G401 (cell line): ENCODE results near the gene LIMK1. TPM values are rescaled to one million over a fixed set of nuclear protein-coding genes. Genes with fewer than 3 reads are reported as not detected.

ENCODE experiments used
- DNase-seq: peaks from one replicate; pipeline ENCODE4 v3.0.0-alpha.2; 2015; ENCODE audit warnings: low spot score
- in situ Hi-C: cut with HindIII; loops from 2 replicates; pipeline ENCODE4 v1.10.0; 2016; ENCODE audit warnings: low sequenced_read_pairs, mixed read lengths
- total RNA-seq: library from RNA; depleted of rRNA; stranded (reverse); fragments of >200 nt; shearing (Covaris generic); gene quantifications from 2 replicates; pipeline ENCODE4 v1.2.3, GENCODE V29; 2014

LIMK1 gene
- total RNA-seq, 1 experiment from 2014 or later, result 49.4 TPM

- DNase-seq, result no peak
- in situ Hi-C loops, result no loop called here
Observed at GRCh38 chr7:74052628-74053027, 31.0 kb upstream of the LIMK1 start.

GRCh38 chr7:74053589-74054186, 29.9 kb upstream of the LIMK1 start:
- DNase-seq, result no peak

GRCh38 chr7:74056096-74056915, 27.3 kb upstream of the LIMK1 start:
- in situ Hi-C loops, result no loop called here
- no peak for DNase-seq

More at GRCh38 chr7:74053589-74054186, 29.9 kb upstream of the LIMK1 start:
- in situ Hi-C loops, result no loop called here

- DNase-seq, result no peak
- in situ Hi-C loops, result no loop called here
Observed at GRCh38 chr7:74057216-74057925, 26.2 kb upstream of the LIMK1 start.

DNA sequence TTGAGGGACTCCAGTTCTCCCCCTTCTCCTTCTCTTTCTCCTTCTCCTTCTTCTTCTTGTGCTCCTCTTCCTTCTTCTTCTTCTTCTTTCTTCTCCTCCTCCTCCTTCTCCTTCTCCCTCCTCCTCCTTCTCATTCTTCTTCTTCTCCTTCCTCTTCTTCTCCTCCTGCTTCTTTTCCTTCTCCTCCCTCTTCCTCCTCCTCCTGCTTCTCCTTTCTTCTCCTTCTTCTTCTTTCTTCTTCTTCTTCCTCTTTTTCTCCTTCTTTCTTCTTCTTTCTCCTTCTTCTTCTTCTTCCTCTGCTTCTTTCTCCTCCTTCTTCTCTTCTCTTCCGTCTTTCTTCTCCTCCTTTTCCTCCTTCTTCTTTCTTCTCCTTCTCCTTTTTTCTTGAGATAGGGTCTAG, 25.6 kb upstream of the LIMK1 start:
- no peak for DNase-seq
- in situ Hi-C loops, result no loop called here

- no peak for DNase-seq
- in situ Hi-C loops, result no loop called here
Observed at GRCh38 chr7:74058486-74058885, 25.1 kb upstream of the LIMK1 start.

DNA sequence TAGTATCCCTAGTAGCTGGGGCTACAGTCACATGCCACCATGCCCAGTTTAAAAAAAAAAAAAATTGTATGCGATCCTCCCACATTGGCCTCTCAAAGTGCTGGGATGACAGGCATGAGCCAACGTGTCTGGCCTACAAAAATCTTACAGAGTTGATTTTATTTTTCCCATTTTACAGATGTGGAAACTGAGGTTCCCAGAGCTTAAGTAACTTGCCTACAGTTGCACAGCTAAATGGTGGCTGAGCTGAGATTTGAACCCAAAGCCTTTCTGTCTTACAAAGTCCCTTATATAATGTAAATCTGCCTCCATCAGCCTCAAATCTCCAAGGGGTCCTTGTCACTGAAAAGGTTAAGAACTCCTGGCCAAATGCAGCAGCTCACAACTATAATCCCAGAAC, 24.6 kb upstream of the LIMK1 start:
- no peak for DNase-seq
- in situ Hi-C loops, result no loop called here

DNA sequence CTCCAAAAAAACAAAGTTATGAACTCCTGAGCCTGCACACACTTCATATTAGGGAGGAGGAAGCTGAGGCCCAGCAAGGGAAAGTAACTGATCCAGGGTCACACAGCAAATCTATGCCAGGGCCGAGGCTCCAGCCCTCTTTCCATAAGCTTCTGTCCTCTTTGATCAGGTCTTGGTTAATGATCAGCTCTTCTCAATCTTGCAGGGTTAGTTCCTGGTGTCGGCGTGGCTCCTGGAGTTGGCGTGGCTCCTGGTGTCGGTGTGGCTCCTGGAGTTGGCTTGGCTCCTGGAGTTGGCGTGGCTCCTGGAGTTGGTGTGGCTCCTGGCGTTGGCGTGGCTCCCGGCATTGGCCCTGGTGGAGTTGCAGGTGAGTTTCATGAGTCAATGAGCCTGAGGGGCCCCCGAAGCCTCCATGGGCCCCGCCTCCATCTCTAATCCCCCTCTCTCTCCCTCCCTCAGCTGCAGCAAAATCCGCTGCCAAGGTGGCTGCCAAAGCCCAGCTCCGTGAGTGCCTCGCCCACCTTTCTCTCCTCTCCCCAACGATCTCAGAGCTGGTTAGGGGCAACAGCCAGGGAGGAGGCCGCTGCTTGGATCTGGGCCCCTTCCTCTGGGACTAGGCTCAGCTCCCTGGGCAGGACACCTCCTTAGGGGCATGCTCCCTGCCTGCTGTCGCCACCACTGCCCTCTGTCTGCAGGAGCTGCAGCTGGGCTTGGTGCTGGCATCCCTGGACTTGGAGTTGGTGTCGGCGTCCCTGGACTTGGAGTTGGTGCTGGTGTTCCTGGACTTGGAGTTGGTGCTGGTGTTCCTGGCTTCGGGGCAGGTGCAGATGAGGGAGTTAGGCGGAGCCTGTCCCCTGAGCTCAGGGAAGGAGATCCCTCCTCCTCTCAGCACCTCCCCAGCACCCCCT, 23.7 kb upstream of the LIMK1 start:
- DNase-seq, result peak; percentile 80
- in situ Hi-C loops, result no loop called here

DNA sequence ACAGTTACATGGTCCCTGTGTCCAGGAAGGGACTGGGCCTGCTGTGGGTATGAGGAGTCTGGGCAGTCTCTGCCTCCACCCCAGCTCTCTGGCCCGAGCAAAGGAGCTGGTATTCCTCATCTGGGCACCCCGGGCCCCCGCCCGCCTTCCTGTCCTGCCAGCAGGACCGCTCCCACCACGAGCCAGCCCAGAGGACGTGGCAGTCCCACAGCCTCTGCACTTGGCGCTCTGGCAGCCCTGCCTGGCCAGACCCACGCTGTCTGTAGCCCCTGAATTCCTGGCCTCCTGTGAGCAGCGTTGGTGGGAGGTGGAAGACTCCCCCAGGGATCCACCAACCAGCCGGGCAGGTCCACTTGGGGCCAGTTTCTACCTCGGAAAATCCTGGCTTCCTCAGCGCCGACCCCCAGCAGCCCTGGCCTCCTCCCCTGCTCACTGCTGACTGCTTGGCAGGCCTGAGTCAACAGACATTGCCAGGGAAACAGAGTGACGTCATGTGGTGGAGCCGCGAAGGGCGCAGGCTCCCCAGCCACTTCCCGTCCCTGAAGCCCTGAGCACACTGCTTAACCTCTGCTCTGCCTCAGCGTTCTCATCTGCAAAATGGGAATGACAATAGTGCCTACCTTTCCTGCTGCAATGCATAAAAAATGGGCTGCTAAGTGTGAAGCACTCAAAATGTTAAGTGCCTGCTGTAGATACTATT, 21.6 kb upstream of the LIMK1 start:
- in situ Hi-C loops, result no loop called here

GRCh38 chr7:74063223-74063641, 20.4 kb upstream of the LIMK1 start:
- DNase-seq, result no peak
- in situ Hi-C loops, result no loop called here

More for the DNA sequence above, 21.6 kb upstream of the LIMK1 start:
- peak; percentile 57 for DNase-seq

DNA sequence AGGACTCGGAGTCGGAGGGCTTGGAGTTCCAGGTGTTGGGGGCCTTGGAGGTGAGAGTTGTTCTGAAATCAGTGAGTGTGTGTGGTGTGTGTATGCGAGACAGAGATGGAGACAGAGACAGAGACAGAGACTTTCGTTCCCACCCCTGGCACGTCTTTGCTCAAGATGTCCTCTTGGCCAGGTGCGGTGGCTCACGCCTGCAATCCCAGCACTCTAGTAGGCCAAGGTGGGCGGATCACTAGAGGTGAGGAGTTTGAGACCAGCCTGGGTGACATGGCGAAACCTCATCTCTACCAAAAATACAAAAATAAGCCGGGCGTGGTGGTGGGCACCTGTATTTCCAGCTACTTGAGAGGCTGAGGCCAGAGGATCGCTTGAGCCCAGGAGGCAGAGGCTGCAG, 20.0 kb upstream of the LIMK1 start:
- no peak for DNase-seq
- in situ Hi-C loops, result no loop called here

- in situ Hi-C loops, result no loop called here
- DNase-seq, result no peak
Observed at GRCh38 chr7:74064696-74065095, 18.9 kb upstream of the LIMK1 start.

DNA sequence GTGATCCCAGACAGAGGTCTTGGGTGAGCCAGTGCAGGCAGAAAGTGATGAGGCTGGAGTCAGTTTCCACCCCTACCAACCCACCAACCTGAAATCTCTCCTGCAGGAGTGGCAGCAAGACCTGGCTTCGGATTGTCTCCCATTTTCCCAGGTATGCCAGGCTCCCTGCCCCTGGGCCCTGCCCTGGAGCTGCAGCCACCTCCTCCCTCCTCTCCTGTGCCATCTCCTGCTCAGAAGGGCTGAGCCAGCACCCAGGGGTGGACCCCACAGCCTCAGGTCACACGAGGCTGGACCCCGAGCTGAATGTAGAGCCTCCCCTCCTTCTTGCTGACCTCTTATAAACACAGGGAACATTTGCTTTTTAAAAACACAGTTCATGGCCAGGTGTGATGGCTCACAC, 17.0 kb upstream of the LIMK1 start:
- no peak for DNase-seq
- in situ Hi-C loops, result no loop called here

DNA sequence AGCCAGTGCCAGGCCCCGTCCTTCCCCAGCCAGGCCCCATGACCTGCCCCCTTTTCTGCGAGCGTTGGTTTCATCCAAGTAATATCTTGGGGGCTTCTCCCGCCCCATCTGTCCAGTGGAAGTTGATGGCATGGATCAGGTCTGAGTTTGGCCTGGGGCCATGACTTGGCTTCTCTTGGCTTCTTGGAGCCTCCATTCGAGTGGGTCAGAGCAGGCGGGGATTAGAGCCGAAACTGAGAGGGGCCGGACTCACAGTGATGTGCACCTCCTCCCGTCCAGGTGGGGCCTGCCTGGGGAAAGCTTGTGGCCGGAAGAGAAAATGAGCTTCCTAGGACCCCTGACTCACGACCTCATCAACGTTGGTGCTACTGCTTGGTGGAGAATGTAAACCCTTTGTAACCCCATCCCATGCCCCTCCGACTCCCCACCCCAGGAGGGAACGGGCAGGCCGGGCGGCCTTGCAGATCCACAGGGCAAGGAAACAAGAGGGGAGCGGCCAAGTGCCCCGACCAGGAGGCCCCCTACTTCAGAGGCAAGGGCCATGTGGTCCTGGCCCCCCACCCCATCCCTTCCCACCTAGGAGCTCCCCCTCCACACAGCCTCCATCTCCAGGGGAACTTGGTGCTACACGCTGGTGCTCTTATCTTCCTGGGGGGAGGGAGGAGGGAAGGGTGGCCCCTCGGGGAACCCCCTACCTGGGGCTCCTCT, 15.1 kb upstream of the LIMK1 start:
- no peak for DNase-seq
- in situ Hi-C loops, result no loop called here

- no peak for DNase-seq
- in situ Hi-C loops, result no loop called here
Observed at GRCh38 chr7:74069086-74069541, 14.5 kb upstream of the LIMK1 start.

DNA sequence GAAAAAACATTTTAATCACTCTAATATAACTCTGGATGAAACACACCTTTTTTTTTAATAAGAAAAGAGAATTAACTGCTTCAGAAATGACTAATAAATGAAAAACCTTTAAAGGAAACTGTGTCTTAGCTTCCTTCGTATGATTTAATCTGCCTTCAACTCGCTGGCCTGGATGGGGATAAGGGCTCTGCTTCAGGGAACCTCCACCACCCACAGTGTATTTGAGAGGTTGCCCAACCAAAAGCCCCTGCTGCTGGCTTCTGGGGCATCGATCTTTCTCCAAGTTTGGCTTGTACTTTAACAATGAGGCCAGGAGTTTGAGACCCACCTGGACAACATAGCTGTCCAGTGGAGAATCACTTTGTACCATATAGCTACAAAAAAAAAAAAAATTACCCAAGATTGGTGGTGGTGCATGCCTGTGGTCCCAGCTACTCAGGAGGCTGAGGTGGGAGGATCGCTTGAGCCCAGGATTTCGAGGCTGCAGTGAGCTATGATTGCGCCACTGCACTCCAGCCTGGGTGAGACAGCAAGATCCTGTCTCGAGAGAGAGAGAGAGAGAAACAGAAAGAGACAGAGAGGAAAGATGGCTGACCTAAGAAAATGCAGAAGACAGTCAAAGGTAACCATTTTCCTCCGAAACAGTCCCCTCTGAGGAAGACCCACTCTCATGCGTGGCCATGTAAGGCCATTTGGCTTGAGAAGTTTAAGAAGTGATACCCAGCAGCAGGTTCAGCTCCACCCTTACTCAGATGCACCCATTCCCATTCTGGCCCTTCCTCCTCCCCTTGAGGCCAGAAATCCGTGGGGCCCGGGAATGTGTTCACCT, 13.6 kb upstream of the LIMK1 start:
- in situ Hi-C loops, result no loop called here
- DNase-seq, result no peak

DNA sequence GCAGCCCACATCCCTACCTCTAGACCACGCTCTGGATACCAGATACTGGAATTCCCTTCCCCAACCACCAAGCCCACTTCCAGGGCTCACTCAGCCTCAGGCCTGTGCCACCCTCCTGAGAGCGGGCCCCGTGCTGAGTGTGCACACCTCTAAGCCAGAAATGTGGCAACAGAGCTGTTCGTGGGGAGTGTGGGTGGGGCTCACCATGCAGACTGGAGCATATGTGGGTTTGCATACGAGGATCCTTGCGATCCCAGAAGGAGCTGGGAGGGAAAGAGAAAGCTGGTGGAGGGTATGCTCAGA, 13.0 kb upstream of the LIMK1 start:
- no peak for DNase-seq
- in situ Hi-C loops, result no loop called here
